ENCODE data around the gene PPIL6.

The PPIL6 gene

GRCh38 chr6:109362102-109362884, 78.1 kb downstream of the PPIL6 start:
- no peak for TF ChIP-seq CTCF (IDR thresholded peaks at IDR 0.05; ENCODE audit: borderline replicate concordance, control extremely low read depth, extremely low read depth, insufficient read depth, missing control alignments)
- in situ Hi-C loops (cut with MboI; ENCODE audit: low sequenced_read_pairs, unreplicated experiment): no loop called here
- DNase-seq (ENCODE audit: low spot score): no peak

GRCh38 chr6:109360791-109361190, 79.6 kb downstream of the PPIL6 start:
- no peak for TF ChIP-seq CTCF (IDR thresholded peaks at IDR 0.05; ENCODE audit: borderline replicate concordance, control extremely low read depth, extremely low read depth, insufficient read depth, missing control alignments)
- in situ Hi-C loops (cut with MboI; ENCODE audit: low sequenced_read_pairs, unreplicated experiment): no loop called here
- DNase-seq (ENCODE audit: low spot score): no peak

- no peak for TF ChIP-seq CTCF (IDR thresholded peaks at IDR 0.05; ENCODE audit: borderline replicate concordance, control extremely low read depth, extremely low read depth, insufficient read depth, missing control alignments)
- in situ Hi-C loops (cut with MboI; ENCODE audit: low sequenced_read_pairs, unreplicated experiment): no loop called here
- DNase-seq (ENCODE audit: low spot score): no peak
These were observed 80.1 kb downstream of the PPIL6 start for GRCh38 chr6:109360281-109360680.

GRCh38 chr6:109359248-109359647, 81.2 kb downstream of the PPIL6 start:
- no peak for TF ChIP-seq CTCF (IDR thresholded peaks at IDR 0.05; ENCODE audit: borderline replicate concordance, control extremely low read depth, extremely low read depth, insufficient read depth, missing control alignments)
- in situ Hi-C loops (cut with MboI; ENCODE audit: low sequenced_read_pairs, unreplicated experiment): no loop called here
- DNase-seq (ENCODE audit: low spot score): no peak

- in situ Hi-C loops (cut with MboI; ENCODE audit: low sequenced_read_pairs, unreplicated experiment): no loop called here
- no peak for DNase-seq (ENCODE audit: low spot score)
- no peak for TF ChIP-seq CTCF (IDR thresholded peaks at IDR 0.05; ENCODE audit: borderline replicate concordance, control extremely low read depth, extremely low read depth, insufficient read depth, missing control alignments)
These were observed 82.2 kb downstream of the PPIL6 start for GRCh38 chr6:109358204-109358603.

GRCh38 chr6:109356237-109356636, 84.2 kb downstream of the PPIL6 start:
- in situ Hi-C loops (cut with MboI; ENCODE audit: low sequenced_read_pairs, unreplicated experiment): no loop called here
- no peak for DNase-seq (ENCODE audit: low spot score)
- TF ChIP-seq CTCF (IDR thresholded peaks at IDR 0.05; ENCODE audit: borderline replicate concordance, control extremely low read depth, extremely low read depth, insufficient read depth, missing control alignments): no peak
